ENCODE measurements around the gene MAST4. TPM values are rescaled to one million over a fixed set of nuclear protein-coding genes. Genes with fewer than 3 reads are reported as not detected.

The MAST4 gene
- total and polyA plus RNA-seq, 2 of the 4 experiments (the other 2 are of a cell fraction) = 4.8 to 6.8 TPM

DNA sequence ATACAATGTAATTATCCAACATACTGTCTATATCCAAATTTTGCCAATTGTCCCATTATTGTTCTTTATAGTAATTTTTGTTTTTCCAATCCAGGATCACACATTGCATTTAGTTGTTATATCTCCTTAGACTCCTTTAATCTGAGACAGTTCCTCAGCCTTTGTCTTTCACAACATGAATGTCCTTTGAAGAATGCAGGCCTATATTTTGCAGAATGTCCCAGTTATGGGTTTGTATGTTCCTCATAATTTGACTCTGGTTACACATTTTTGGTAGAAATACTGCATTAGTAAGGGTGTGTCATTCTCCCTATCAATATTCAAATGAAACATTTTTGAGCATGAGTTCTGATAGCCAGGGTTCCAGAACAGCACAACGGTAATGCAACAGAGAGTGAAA, 593.7 kb downstream of the MAST4 start:
- dilution Hi-C loops (cut with HindIII; ENCODE audit: low sequenced_read_pairs, unreplicated experiment) (no loop called here), intact Hi-C loops (cut with micrococcal nuclease) (no loop called here), in situ Hi-C loops (cut with MboI; ENCODE audit: low sequenced_read_pairs) (no loop called here)
- H2BK15ac ChIP-seq (ENCODE audit: low read depth, low read length) = no peak overlapping the region
- H4K8ac ChIP-seq (ENCODE audit: low read depth in 2 of 2, low read length in 2 of 2) = no peak overlapping the region
- no peak for DNase-seq
- H3K4ac ChIP-seq (ENCODE audit: low read depth, low read length) = no peak overlapping the region
- ATAC-seq (ENCODE audit: low read depth) = no peak
- H2BK5ac ChIP-seq (ENCODE audit: low read depth, low read length, poor library complexity, severe bottlenecking) = no peak overlapping the region
- no peak overlapping the region for H2BK20ac ChIP-seq (ENCODE audit: low read depth, low read length)
- no peak overlapping the region for H3K56ac ChIP-seq (ENCODE audit: extremely low read depth, insufficient read depth, low read length)
- H2AK5ac ChIP-seq (ENCODE audit: low read depth, low read length) = no peak overlapping the region
- H3K79me1 ChIP-seq (ENCODE audit: low read depth in 1 of 2, low read length in 2 of 2) = no peaks in the 10 kb centered on the region
- H3K4me1 ChIP-seq (ENCODE audit: control insufficient read depth, insufficient read depth, low read length) = no peaks in the 10 kb centered on the region
- no peak overlapping the region for H3K9ac ChIP-seq (ENCODE audit: low read depth, low read length)
- no peaks in the 10 kb centered on the region for H3K36me3 ChIP-seq (ENCODE audit: control insufficient read depth, insufficient read depth, low read length)
- H2BK120ac ChIP-seq (ENCODE audit: low read depth, low read length) = no peak overlapping the region
- H3K4me3 ChIP-seq (ENCODE audit: insufficient read depth, low read depth, low read length) = no peak overlapping the region
- no peak overlapping the region for H4K5ac ChIP-seq (ENCODE audit: low read depth, low read length)
- no peaks in the 10 kb centered on the region for H4K20me1 ChIP-seq (ENCODE audit: insufficient read depth, low read length)
- no peak overlapping the region for H3K27ac ChIP-seq (ENCODE audit: insufficient read depth, low read length)
- WGBS, 2 experiments (ENCODE audit: extremely low coverage in 2 of 2, insufficient read length in 1 of 2) = no CpG with 5 or more reads among the region's 1 CpG
- no TSS peak for BruUV-seq (replicated peaks)
- no peaks in the 10 kb centered on the region for H3K27me3 ChIP-seq (ENCODE audit: control insufficient read depth, insufficient read depth, low read length)
- H3K14ac ChIP-seq (replicated peaks; ENCODE audit: low read depth, low read length) = no peak overlapping the region
- no peak overlapping the region for H3K18ac ChIP-seq (ENCODE audit: low read depth, low read length)
- no peak overlapping the region for H4K91ac ChIP-seq (ENCODE audit: insufficient read depth, low read depth, low read length)
- POLR2A ChIA-PET (ENCODE audit: unreplicated experiment) = no interaction called here
- CTCF ChIA-PET = no interaction called here
- H3K9me1 ChIP-seq (ENCODE audit: insufficient read depth, low read length) = no peaks in the 10 kb centered on the region
- H2AFZ ChIP-seq (replicated peaks; ENCODE audit: low read length, poor library complexity) = no peak overlapping the region
- TF ChIP-seq NFE2L2 (IDR thresholded peaks at IDR 0.05; ENCODE audit: low read depth, low read length) (no peak), MAFK (IDR thresholded peaks at IDR 0.05; ENCODE audit: low read depth, low read length) (no peak), SMC3 (IDR thresholded peaks at IDR 0.05; ENCODE audit: low read depth, low read length) (no peak), BHLHE40 (IDR thresholded peaks at IDR 0.05; ENCODE audit: low read depth, low read length) (no peak), RFX5 (IDR thresholded peaks at IDR 0.05; ENCODE audit: low read depth, low read length) (no peak), RAD21 (IDR thresholded peaks at IDR 0.05; ENCODE audit: low read length) (no peak)
- TF ChIP-seq, protein P1, sequence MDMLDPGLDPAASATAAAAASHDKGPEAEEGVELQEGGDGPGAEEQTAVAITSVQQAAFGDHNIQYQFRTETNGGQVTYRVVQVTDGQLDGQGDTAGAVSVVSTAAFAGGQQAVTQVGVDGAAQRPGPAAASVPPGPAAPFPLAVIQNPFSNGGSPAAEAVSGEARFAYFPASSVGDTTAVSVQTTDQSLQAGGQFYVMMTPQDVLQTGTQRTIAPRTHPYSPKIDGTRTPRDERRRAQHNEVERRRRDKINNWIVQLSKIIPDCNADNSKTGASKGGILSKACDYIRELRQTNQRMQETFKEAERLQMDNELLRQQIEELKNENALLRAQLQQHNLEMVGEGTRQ (IDR thresholded peaks at IDR 0.05; ENCODE audit: low read depth, low read length) = no peak
- H2AK9ac ChIP-seq (replicated peaks; ENCODE audit: low read depth, low read length, poor library complexity) = no peak overlapping the region
- H3K9me3 ChIP-seq (ENCODE audit: control insufficient read depth, insufficient read depth, low read length) = 0 out of 2 replicates have a peak, but pooled peaks cover 2% of the 10 kb centered on the region
- H3K4me2 ChIP-seq (ENCODE audit: low read depth, low read length) = no peak overlapping the region
- no peak overlapping the region for H3K23ac ChIP-seq (ENCODE audit: low read depth, low read length)

All from IMR-90 (cell line).